ENCODE data around the gene ANKRD26.

GRCh38 chr10:27035163-27035562 lies 65.1 kb downstream of the ANKRD26 start:
- no peak for TF ChIP-seq CTCF (IDR thresholded peaks at IDR 0.05)
- no peak for TF ChIP-seq POLR2A (IDR thresholded peaks at IDR 0.05)
- no peak for TF ChIP-seq POLR2AphosphoS5 (IDR thresholded peaks at IDR 0.05; ENCODE audit: insufficient read depth in 1 of 2, low read depth in 1 of 2)
